GM06990 (cell line): ENCODE measurements around the gene ZFAND3.

Experiments
- DNase-seq: peaks from one replicate; pipeline ENCODE4 v3.0.0-alpha.2; 2011; ENCODE audit not compliant: insufficient read length; ENCODE audit errors: extremely low read depth
- H3K27me3 ChIP-seq: replicated peaks from 2 replicates; pipeline ENCODE4 v1.6.0; 2011; ENCODE audit warnings: low read length; ENCODE audit not compliant: control insufficient read depth, insufficient read depth
- H3K36me3 ChIP-seq: 2 replicates; pipeline ENCODE4 v1.5.1; 2011; ENCODE audit warnings: low read length; ENCODE audit not compliant: control insufficient read depth, insufficient read depth
- H3K4me3 ChIP-seq: replicated peaks from 2 replicates; pipeline ENCODE4 v1.5.1; 2011; ENCODE audit warnings: low read depth, mild to moderate bottlenecking, control low read depth, low read length
- CTCF ChIP-seq: IDR thresholded peaks from 2 replicates; pipeline ENCODE4 v1.5.1; 2011; ENCODE audit warnings: low read length, control low read depth, mild to moderate bottlenecking, inconsistent platforms; ENCODE audit not compliant: insufficient read depth, poor library complexity, severe bottlenecking

ZFAND3 gene

GRCh38 chr6:37910998-37911397, 91.5 kb downstream of the ZFAND3 start:
- H3K27me3 ChIP-seq: no peaks in the 10 kb centered on the region
- no peaks in the 10 kb centered on the region for H3K36me3 ChIP-seq
- no peak for TF ChIP-seq CTCF
- no peak for DNase-seq
- no peak overlapping the region for H3K4me3 ChIP-seq

- H3K27me3 ChIP-seq: no peaks in the 10 kb centered on the region
- DNase-seq: no peak
- H3K4me3 ChIP-seq: no peak overlapping the region
- no peak for TF ChIP-seq CTCF
- H3K36me3 ChIP-seq: no peaks in the 10 kb centered on the region
Observed at GRCh38 chr6:37913210-37913609, 93.7 kb downstream of the ZFAND3 start.

GRCh38 chr6:37915463-37915862, 95.9 kb downstream of the ZFAND3 start:
- Histone ChIP-seq H3K36me3 (no peaks in the 10 kb centered on the region), H3K4me3 (no peak overlapping the region), H3K27me3 (no peaks in the 10 kb centered on the region)
- no peak for DNase-seq
- TF ChIP-seq CTCF: no peak

GRCh38 chr6:37916149-37916548, 96.6 kb downstream of the ZFAND3 start:
- H3K27me3 ChIP-seq: no peaks in the 10 kb centered on the region
- no peaks in the 10 kb centered on the region for H3K36me3 ChIP-seq
- DNase-seq: no peak
- TF ChIP-seq CTCF: no peak
- H3K4me3 ChIP-seq: no peak overlapping the region

- H3K36me3 ChIP-seq: no peaks in the 10 kb centered on the region
- no peaks in the 10 kb centered on the region for H3K27me3 ChIP-seq
- DNase-seq: no peak
- TF ChIP-seq CTCF: no peak
- H3K4me3 ChIP-seq: no peak overlapping the region
Observed at GRCh38 chr6:37916675-37917074, 97.1 kb downstream of the ZFAND3 start.

GRCh38 chr6:37917566-37917965, 98.0 kb downstream of the ZFAND3 start:
- Histone ChIP-seq H3K4me3 (no peak overlapping the region), H3K36me3 (no peaks in the 10 kb centered on the region), H3K27me3 (no peaks in the 10 kb centered on the region)
- no peak for TF ChIP-seq CTCF
- no peak for DNase-seq
